Astrocyte (in vitro differentiated cells and primary cell): ENCODE data around the gene AK9.

Source experiments
- CTCF ChIP-seq: IDR thresholded peaks from 2 replicates; pipeline ENCODE4 v1.5.1; 2011; ENCODE audit warnings: low read depth, mild to moderate bottlenecking, inconsistent platforms, low read length, moderate library complexity; ENCODE audit not compliant: insufficient read depth
- EZH2 ChIP-seq: IDR thresholded peaks from 2 replicates; pipeline ENCODE4 v1.6.1; 2012; ENCODE audit warnings: mild to moderate bottlenecking, low read length, inconsistent platforms; ENCODE audit not compliant: insufficient read depth

GRCh38 chr6:109714611-109715010, 23.6 kb upstream of the AK9 start:
- TF ChIP-seq CTCF, result no peak
- TF ChIP-seq EZH2, result no peak
